Stimulated activated CD8-positive, alpha-beta memory T cell treated with anti-CD3 and anti-CD28 coated beads, Interleukin-7, amount 100 ng/mL, for 4 hours (primary cell): ENCODE measurements around the gene ART3.

Experiments used
- DNase-seq, 2 donors: peaks; one replicate each; pipeline ENCODE4 v3.0.0-alpha.2; 2020; ENCODE audit warnings: low read depth in 2 of 2

The ART3 gene

DNA sequence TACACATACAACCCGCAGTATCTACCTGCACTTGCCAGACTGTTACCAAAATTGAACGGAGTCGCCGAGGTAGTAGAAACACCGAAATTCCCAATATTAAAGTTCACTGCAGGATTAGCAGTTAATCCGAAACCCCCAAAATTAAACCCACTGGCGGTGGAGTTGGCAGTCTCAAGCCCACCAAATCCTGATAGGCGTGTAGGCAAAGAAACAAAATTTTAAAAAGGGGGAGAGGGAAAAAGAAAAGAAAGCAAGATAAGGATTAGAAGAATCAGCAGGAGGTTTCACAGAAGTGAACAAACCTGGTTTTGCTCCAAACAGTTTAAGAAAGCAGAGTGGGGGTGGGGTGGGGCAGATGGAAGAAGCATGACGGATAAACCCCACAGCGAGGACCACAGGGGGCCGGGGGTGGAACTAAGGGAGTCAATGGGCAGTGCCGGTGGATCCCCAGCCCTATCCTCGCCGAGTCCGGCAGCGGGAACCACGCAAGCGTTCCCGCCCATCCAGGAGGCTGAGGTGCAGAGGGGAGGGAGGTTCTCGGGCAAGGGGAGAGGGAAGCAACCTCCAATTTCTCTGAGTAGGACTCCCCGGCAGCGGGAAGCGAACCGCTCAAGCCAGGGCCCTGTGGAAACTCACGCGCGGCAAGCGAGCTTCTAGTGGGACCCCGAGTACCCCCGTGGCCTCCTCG, 73.1 kb downstream of the ART3 start:
- DNase-seq = peak; percentile 0 to 12

DNA sequence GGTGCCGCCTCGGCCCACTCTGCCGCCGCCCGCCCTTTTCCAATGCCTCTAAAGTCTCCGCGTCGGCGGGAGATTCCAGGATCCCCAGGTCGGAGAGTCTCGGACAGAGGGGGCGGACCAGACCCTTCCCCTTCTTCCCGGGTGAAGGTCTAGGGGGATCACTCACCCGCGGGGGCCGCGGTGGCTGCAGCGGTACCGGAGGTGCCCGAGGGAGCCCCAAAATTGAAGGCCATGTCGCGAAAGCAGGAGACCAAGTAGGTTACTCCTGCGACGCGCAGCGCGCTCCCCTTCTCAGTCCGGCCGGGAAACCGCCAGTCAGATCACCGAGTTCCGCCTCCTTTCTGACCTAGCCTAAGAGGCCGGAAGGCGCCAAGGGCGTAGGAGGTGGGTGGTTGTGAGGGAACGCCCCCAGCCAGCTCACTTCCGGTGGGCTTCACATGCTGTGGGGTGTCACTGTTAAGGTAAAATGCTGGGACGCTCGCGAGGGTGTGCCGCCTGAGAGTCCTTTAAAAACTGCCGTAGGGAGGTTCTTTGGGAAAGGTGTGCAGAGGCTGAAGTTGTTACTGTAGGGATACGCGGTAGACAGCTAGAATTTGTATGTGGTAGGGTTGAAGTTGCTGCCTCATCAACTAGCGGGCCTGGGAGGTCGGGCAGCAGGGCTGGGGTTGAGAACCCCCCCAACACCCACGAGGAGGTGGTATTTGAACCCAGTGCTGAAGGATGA, 73.8 kb downstream of the ART3 start, which contains the start of gene NUP54:
Gene NUP54, minus strand, starts transcription at position 256 of the 724 bp plus-strand sequence. Its CDS starts 23 bp downstream, at position 233.
- DNase-seq = peak; percentile 93 to 95

GRCh38 chr4:76153356-76153755, 78.8 kb downstream of the ART3 start:
- no peak for DNase-seq

DNA sequence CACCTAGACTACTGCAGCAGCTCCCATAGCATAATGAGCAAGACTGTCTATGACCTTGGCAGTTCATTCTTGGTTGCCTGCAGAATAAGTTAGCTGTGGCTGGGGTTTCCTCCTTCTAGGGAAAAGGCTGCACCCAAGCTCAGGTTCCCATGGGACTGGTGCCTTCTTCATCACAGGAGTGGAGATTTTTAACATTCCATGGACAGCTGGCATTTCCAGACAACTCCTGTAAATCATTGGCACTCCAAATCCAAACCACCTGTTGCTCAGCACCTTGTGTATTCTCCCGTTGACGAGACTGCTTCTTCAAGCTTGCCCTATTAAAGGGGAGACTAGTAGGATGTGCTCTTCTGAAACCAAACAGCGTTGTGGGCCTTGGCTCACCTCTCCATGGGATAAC, 81.5 kb downstream of the ART3 start:
- no peak for DNase-seq

DNA sequence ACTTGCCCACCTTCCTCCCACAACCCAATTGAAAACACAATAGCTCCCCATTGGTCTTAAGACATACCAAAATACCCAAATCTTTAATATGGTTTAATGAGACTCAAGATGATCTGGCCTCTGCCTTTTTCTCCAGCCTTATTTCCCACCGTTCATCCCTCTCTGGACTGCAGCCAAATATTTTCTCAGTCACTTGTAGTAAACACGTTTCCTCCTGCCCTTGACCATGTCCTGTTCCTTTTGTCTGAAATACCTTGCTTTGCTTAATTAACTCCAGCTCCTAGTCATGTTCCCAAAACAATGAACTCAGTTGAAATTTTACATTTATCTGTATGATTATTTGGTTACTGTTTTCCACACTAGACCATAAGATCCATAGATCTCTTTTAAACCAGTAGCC, 82.1 kb downstream of the ART3 start:
- DNase-seq = no peak

- no peak for DNase-seq
Measured at GRCh38 chr4:76160355-76160754, 85.8 kb downstream of the ART3 start.
